SIG-M5 (cell line): Measurements from ENCODE around the gene EPB41.
"Not testable (repeated sequence)": the region's sequence is repeated elsewhere in the genome, so short reads cannot be mapped to it uniquely, and the experiment has no call there.

Experiments used
- DNase-seq: peaks from one replicate; lab custom pipeline; 2025; lab: John Stamatoyannopoulos, UW

Gene EPB41

GRCh38 chr1:28927648-28928313 lies 13.4 kb downstream of the EPB41 start:
- DNase-seq: no peak

GRCh38 chr1:28928314-28928941 lies 14.1 kb downstream of the EPB41 start:
- no peak for DNase-seq

DNA sequence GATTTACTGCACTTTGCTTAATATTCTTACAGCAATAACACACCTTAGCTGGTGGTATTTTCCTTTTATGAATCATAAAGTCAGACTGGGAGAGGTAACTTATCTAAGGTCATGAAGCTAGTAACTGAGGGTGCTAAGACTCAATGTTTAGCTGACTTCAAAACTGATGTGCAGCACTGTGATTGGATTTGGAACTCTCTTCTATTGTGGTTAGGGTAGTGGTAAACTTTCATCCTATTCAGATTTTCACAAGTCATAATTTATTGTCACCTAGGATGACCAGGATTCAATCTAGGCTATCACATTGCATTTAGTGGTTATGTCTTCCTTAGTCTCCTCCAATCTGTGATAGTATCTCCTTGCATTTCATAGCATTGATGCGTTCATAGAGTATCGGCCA lies 18.9 kb downstream of the EPB41 start:
- no peak for DNase-seq

DNA sequence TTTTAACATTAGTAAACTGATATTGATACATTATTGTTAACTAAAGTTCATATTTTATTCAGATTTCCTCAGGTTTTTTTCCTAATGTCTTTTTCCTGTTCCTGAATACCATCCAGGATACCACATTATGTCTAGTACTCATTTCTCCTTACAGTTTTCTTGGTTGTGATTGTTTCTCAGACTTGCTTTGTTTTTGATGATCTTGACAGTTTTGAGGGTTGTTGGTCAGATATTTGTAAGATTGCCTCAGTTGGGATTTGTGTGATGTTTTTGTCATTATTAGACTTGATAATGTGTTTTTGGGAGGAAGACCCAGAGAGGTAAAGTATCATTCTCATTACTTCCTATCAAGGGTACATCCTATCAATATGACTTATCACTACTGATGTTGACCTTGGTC lies 19.5 kb downstream of the EPB41 start:
- DNase-seq: no peak

DNA sequence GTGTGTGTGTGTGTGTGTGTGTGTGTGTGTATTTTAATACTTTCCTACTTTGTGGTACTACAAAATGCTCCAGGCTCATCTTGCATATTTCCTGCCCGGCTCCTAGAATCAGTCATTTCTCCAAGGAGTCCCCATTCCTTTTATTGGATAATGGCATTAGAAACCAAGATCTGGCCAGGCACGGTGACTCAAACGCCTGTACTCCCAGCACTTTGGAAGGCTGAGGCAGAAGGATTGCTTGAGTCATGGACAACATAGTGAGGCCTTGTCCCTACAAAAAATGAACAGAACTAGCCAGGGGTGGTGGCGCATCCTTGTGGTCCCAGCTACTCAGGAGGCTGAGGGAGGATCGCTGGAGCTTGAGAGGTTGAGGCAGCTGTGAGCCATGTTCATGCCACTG lies 20.3 kb downstream of the EPB41 start:
- DNase-seq: no peak

DNA sequence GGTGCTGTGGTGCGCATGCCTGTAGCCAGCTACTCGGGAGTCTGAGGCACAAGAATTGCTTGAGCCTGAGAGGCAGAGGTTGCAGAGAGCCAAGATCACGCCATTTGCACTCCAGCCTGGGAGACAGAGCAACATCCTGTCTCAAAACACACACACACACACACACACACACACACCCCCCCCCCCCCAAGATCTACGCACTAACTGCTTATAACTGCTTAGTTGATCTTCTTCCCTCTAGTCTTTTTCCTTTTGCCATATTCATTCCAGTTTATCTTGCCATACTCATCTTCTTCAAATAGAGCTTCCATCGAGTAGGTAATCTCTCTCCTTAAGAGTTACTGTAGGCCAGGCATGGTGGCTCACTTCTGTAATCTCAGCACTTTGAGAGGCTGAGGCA lies 20.9 kb downstream of the EPB41 start:
- no peak for DNase-seq

DNA sequence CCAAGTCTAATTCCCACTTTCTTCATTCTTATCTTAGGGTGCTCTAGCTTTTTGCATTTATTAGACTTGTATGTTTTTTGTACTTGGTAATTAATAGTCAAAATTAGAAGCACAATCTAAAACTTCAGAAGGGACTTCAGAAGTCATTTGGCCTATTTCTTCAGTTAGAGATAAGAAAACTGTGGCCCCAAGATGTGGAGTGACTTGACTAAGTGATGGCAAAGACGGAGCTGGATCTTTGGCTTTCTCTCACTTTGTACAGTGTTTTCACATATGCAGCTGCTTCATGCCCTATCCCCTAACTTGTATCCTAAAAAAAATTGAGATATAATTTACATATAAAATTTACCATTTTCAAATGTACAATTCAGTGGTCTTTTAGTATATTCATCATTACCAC lies 21.7 kb downstream of the EPB41 start:
- DNase-seq: no peak

GRCh38 chr1:28936528-28936927 lies 22.2 kb downstream of the EPB41 start:
- DNase-seq: no peak

DNA sequence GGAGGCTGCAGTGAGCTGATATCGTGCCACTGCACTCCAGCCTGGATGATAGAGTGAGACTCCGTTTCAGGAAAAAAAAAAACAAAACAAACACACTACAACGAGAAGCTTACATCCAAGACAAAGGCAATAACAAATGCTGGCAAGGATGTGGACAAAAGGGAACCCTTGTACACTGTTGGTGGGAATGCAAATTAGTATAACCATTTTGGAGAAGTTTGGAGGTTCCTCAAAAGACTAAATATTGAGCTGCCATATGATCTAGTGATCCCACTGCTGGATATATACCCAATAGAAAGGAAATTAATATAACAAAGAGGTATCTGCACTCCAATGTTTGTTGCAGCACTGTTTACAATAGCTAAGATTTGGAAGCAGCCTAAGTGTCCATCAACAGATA lies 29.2 kb downstream of the EPB41 start:
- DNase-seq: not testable (repeated sequence)

GRCh38 chr1:28950006-28950405 lies 35.6 kb downstream of the EPB41 start:
- DNase-seq: no peak

- no peak for DNase-seq
Measured at GRCh38 chr1:28950449-28950848, 36.1 kb downstream of the EPB41 start.

DNA sequence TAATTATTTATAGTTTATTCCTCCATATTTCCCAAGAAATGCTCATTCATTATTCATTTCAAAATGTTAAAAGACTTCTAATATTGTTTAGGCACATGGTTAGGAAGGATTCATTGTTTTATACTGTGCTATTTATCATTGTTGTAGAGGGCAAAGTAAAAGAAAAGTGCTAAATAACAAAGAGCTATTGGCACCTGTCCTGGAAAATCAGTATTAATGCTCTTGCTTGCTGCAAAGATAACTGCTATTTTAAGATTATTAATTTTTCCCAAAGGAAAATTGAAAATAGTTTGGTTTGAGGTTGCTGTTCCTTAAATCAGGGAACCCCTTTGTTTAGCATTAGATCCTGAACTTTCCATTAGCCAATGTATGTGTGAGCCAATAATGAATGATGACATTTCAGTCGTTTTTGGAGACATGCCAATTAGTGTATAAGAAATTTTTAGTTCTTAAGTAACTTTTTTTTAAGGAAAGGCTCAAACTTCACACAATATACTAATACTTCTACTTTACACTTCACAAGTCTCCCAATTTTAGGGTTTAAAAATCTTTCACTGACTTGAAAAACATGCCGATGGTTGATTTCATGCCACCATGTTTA lies 39.9 kb downstream of the EPB41 start:
- DNase-seq: no peak

DNA sequence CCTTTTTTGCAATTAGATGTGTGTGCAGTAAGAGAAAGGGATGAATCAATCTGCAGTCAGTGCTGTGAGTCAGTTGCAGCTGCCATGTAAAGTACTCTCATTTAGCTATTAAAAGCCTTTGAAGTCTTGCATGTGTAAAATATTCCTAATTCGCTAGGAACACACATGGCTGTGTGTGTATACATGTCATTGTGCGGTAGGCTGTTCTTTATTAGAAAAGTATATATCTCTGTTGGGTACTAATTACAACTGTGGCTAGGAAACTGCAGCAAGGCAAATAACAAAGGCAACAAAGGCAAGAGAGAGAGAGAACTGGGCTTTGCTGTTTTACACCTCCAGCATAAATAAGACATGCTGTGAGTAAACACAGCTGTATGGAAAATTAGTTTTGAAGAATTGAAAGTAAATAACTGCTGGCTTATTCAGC lies 41.7 kb downstream of the EPB41 start:
- no peak for DNase-seq

- DNase-seq: not testable (repeated sequence)
Measured at GRCh38 chr1:28962114-28962831, 47.9 kb downstream of the EPB41 start.

DNA sequence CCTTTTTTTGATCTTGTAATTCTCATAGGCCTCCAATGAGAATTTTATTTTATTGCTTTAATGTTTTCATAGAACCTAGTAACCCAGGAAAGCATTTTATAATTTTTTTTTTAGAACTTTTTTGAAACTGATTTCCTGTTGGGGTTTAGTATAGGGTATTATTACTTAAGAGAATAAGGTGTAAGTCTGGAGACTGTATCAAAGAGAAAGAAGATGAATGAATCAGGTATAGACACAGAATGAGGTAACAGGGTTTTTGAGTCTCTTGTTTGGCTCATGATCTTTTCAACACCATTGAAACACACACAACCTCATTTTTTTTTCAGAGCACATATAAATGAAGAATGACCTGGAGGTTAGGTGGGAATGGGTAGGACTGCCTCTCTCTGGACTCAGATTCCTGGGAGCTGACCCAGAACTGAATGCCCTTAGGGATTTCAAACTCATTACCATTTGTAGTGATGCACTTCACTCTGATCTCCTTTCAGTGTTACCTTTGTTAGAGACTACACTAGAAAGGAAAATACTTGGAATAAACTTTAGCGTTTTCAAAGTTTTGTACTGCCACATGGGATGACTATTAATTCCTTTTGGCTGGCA lies 51.0 kb downstream of the EPB41 start:
- no peak for DNase-seq

GRCh38 chr1:28966617-28967016 lies 52.2 kb downstream of the EPB41 start:
- DNase-seq: no peak

GRCh38 chr1:28971980-28972771 lies 57.8 kb downstream of the EPB41 start:
- no peak for DNase-seq

DNA sequence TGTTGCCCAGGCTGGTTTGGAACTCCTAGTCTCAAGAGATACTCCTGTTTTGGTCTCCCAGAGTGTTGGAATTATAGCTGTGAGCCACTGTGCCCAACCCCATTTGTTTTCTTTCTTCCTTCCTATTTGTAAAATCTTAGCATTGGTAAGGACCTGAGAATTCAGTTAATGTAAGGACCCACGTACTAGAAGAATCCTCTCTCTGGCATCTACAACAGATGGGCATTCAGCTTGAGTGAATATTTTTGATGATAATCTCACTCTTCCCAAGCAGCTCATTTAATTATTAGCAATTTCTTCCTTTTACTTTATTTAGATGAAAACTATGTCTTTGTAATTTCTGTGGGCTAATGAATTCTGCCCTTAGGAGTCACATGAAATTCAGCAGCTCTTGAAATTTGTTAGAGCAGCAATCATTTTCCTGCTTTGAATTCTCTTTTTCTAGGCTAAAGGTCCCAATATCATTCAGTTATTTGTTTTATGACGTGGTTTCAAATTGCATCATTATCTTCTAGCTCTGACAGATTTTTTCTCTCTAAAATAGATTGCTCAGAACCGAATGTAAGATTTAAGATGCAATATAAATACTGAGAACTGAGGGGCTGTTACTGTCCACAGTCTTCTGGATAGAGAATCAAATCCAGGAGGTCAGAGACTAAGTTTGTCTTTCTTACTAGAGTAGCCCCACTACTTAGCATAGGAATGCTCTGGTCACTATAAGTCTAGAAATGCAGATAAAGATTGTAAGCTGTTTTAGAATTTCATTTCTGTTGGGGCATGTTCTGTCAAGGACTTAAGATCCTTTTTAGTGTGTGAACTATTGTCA lies 59.4 kb downstream of the EPB41 start:
- DNase-seq: no peak

DNA sequence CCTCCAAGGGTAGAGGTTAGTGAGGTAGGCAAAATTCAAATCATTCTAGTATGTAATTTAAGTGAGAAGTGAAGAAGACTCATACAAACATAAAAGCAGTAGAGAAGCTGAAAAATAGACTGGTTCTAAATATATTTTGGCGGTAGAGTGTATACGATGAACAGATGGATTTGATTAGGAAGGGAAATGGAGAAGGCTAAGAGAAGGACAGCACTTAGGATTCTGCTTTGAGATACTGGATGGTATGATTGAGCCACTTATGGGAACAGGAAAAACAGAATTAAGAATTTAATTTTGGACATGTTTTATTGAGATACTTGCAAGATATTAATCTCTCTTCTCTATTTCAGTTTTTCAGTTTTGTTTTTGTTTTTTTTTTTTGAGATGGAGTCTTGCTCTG lies 60.1 kb downstream of the EPB41 start:
- no peak for DNase-seq

DNA sequence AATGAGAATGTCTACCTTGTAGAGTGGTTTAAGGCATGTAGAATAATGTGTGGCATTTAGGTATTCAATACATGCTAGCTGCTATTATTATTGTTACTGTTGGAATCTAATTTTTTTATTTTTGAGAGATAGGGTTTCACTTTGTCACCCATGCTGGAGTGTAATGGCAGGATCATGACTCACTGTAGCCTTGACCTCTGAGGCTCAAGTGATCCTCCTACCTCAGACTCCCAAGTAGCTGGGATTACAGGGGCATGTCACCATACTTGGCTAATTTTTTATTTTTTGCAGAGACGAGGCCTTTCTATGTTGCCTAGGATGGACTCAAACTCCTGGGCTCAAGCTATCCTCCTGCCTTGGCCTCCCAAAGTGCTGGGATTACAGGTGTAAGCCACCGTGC lies 61.9 kb downstream of the EPB41 start:
- no peak for DNase-seq

DNA sequence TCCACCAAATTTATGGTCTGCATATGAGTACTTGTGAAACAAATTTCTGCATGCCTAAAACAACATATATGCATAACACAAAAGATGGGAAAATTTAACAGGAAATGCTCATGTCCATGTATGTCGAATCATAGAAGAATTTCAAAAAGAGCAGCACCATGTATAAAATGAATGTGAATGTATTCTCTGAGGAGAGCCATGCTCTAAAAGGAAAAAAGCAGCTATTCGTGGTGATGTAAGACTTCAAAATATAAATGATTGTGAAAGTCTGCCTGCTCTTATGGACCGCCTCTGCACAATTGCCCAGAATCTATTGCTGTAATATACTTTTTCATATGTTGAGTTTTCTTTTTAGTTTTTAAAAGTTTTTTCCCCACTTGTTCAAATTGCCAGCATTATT lies 66.8 kb downstream of the EPB41 start:
- DNase-seq: no peak
